ENCODE measurements around the gene PPP1R37. TPM values are rescaled to one million over a fixed set of nuclear protein-coding genes. Genes with fewer than 3 reads are reported as not detected.

Gene PPP1R37
- total RNA-seq, 1 experiment from 2014 or later: 20.4 TPM

- intact Hi-C loops (cut with micrococcal nuclease; ENCODE audit: unreplicated experiment) (no loop called here), in situ Hi-C loops (cut with HindIII; ENCODE audit: low pct_unique_long_range_greater_than_20kb, low sequenced_read_pairs) (no loop called here)
- H3K27me3 ChIP-seq (ENCODE audit: control insufficient read depth, insufficient read depth, low read length): no peaks in the 10 kb centered on the region
- H3K27ac ChIP-seq (ENCODE audit: low read length): no peak overlapping the region
- TF ChIP-seq REST (IDR thresholded peaks at IDR 0.05; ENCODE audit: insufficient read depth in 1 of 2, low read depth in 2 of 2, low read length in 1 of 2) (no peak), SIN3A (IDR thresholded peaks at IDR 0.05; ENCODE audit: borderline replicate concordance, insufficient read depth, low read depth, low read length) (no peak), TCF7L2 (IDR thresholded peaks at IDR 0.05; ENCODE audit: low read depth, low read length) (no peak), POLR2AphosphoS5 (IDR thresholded peaks at IDR 0.05; ENCODE audit: low read depth, low read length) (no peak), CTCF (IDR thresholded peaks at IDR 0.05) (no peak)
- no peaks in the 10 kb centered on the region for H3K36me3 ChIP-seq (ENCODE audit: control insufficient read depth, insufficient read depth, low read length)
- POLR2A ChIA-PET: interaction anchor here (0.6 kb wide), 1 partner anchor 9 kb away, joined by 4 read pairs; no protein-coding TSS in a partner anchor
- CTCF ChIA-PET: no interaction called here
- H3K4me1 ChIP-seq (ENCODE audit: control insufficient read depth, insufficient read depth, low read length): no peaks in the 10 kb centered on the region
- DNase-seq (ENCODE audit: low read depth, low spot score) (no peak), ATAC-seq (no peak)
- no TSS peak for BruUV-seq (replicated peaks)
- H3K4me3 ChIP-seq (ENCODE audit: low read depth in 2 of 2, low read length in 2 of 2): no peak overlapping the region
- H3K9me3 ChIP-seq (ENCODE audit: control insufficient read depth, insufficient read depth, low read depth, low read length): no peaks in the 10 kb centered on the region
Observed at GRCh38 chr19:45112111-45112827, 19.3 kb downstream of the PPP1R37 start.

- BruUV-seq (replicated peaks): no TSS peak
- in situ Hi-C loops (cut with HindIII; ENCODE audit: low pct_unique_long_range_greater_than_20kb, low sequenced_read_pairs) (no loop called here), intact Hi-C loops (cut with micrococcal nuclease; ENCODE audit: unreplicated experiment) (no loop called here)
- ATAC-seq (no peak), DNase-seq (ENCODE audit: low read depth, low spot score) (no peak)
- H3K36me3 ChIP-seq (ENCODE audit: control insufficient read depth, insufficient read depth, low read length): no peaks in the 10 kb centered on the region
- H3K9me3 ChIP-seq (ENCODE audit: control insufficient read depth, insufficient read depth, low read depth, low read length): no peaks in the 10 kb centered on the region
- TF ChIP-seq REST (IDR thresholded peaks at IDR 0.05; ENCODE audit: insufficient read depth in 1 of 2, low read depth in 2 of 2, low read length in 1 of 2): no peak
- no peak for TF ChIP-seq CTCF (IDR thresholded peaks at IDR 0.05)
- no peak for TF ChIP-seq SIN3A (IDR thresholded peaks at IDR 0.05; ENCODE audit: borderline replicate concordance, insufficient read depth, low read depth, low read length)
- TF ChIP-seq POLR2AphosphoS5 (IDR thresholded peaks at IDR 0.05; ENCODE audit: low read depth, low read length): no peak
- TF ChIP-seq TCF7L2 (IDR thresholded peaks at IDR 0.05; ENCODE audit: low read depth, low read length): no peak
- no peak overlapping the region for H3K27ac ChIP-seq (ENCODE audit: low read length)
- H3K4me1 ChIP-seq (ENCODE audit: control insufficient read depth, insufficient read depth, low read length): peaks cover 4% of the 10 kb centered on the region; the same call in 1 of the 2 replicates
- H3K27me3 ChIP-seq (ENCODE audit: control insufficient read depth, insufficient read depth, low read length): no peaks in the 10 kb centered on the region
- no peak overlapping the region for H3K4me3 ChIP-seq (ENCODE audit: low read depth in 2 of 2, low read length in 2 of 2)
- ChIA-PET CTCF (no interaction called here), POLR2A (no interaction called here)
Observed at GRCh38 chr19:45113628-45114027, 20.6 kb downstream of the PPP1R37 start.
